Thyroid gland (tissue), 4 donors: ENCODE data around the gene KRTAP4-5.

Source experiments
- CTCF ChIP-seq, 6 experiments: fragments of 200-600 bp in 3 of 6; fragments of 450-650 bp in 3 of 6; sonication (generic) in 3 of 6; IDR thresholded peaks; one replicate each; pipeline ENCODE4 v1.5.1; 2016 to 2019; ENCODE audit warnings: antibody characterized with exemption in 6 of 6, mild to moderate bottlenecking in 2 of 6, inconsistent platforms in 1 of 6, moderate library complexity in 1 of 6
- POLR2A ChIP-seq, 2 donors: fragments of 450-650 bp; IDR thresholded peaks; one replicate each; pipeline ENCODE4 v1.6.1; 2017; ENCODE audit warnings: antibody characterized with exemption in 2 of 2, mild to moderate bottlenecking in 2 of 2, moderate library complexity in 1 of 2

- TF ChIP-seq CTCF (IDR thresholded peaks at IDR 0.05) = no peak
- no peak for TF ChIP-seq POLR2A (IDR thresholded peaks at IDR 0.05)
Observed at GRCh38 chr17:41153856-41154255, 4.2 kb upstream of the KRTAP4-5 start.
